Naive B cell (primary cell): ENCODE data around the gene ISM2. TPM values are rescaled to one million over a fixed set of nuclear protein-coding genes. Genes with fewer than 3 reads are reported as not detected.
A peak's percentile ranks its signal among the peaks of the same experiment; 100 is the strongest.

Experiments used
- ATAC-seq, 2 donors: fragments of 150-1000 bp; cut with Tn5 transposase; 2 replicates each; pipeline ENCODE4 v1.10.0; 2021; ENCODE audit warnings: low read depth in 2 of 2, mild to moderate bottlenecking in 2 of 2, moderate library complexity in 2 of 2
- DNase-seq: peaks from one replicate; pipeline ENCODE4 v3.0.0; 2022
- H3K27ac Mint-ChIP-seq, 6 donors: one replicate each; pipeline ENCODE4 v1.8.0; 2020 to 2022; ENCODE audit warnings: mild to moderate bottlenecking in 6 of 6, mixed read lengths in 6 of 6, moderate library complexity in 5 of 6, inconsistent platforms in 2 of 6
- H3K27me3 Mint-ChIP-seq, 3 donors: one replicate each; pipeline ENCODE4 v1.8.0; 2021 to 2022; ENCODE audit warnings: mixed read lengths in 3 of 3, mild to moderate bottlenecking in 1 of 3
- H3K36me3 Mint-ChIP-seq, 2 donors: one replicate each; pipeline ENCODE4 v1.8.0; 2020 to 2022; ENCODE audit warnings: mixed read lengths in 2 of 2, inconsistent platforms in 1 of 2, mild to moderate bottlenecking in 1 of 2
- H3K4me1 Mint-ChIP-seq, 3 donors: one replicate each; pipeline ENCODE4 v1.8.0; 2020 to 2022; ENCODE audit warnings: mixed read lengths in 3 of 3, inconsistent platforms in 1 of 3, mild to moderate bottlenecking in 1 of 3, moderate library complexity in 1 of 3
- H3K4me3 Mint-ChIP-seq, 8 donors: one replicate each; pipeline ENCODE4 v1.8.0; 2020 to 2022; ENCODE audit warnings: mild to moderate bottlenecking in 8 of 8, mixed read lengths in 8 of 8, moderate library complexity in 8 of 8, inconsistent platforms in 2 of 8
- H3K9me3 Mint-ChIP-seq, 7 donors: one replicate each; pipeline ENCODE4 v1.8.0; 2020 to 2022; ENCODE audit warnings: mixed read lengths in 7 of 7, mild to moderate bottlenecking in 5 of 7, inconsistent platforms in 2 of 7, moderate library complexity in 1 of 7
- polyA plus RNA-seq, 6 donors: library from polyadenylated mRNA; unstranded; fragments of 300-500 nt; fragmentation: Illumina TruSeq; gene quantifications; one replicate each; pipeline ENCODE4 v1.2.3, GENCODE V29; 2021; ENCODE audit warnings: low read depth in 6 of 6

Gene ISM2
- polyA plus RNA-seq, 6 donors from 2014 or later: 0.57 TPM; not detected in 5

- DNase-seq (no peak), ATAC-seq (no peak)
- no peaks in the 10 kb centered on the region for H3K4me1 Mint-ChIP-seq
- H3K36me3 Mint-ChIP-seq: peaks cover 34 to 50% of the 10 kb centered on the region in 2 donors
- H3K27me3 Mint-ChIP-seq: no peaks in the 10 kb centered on the region
- no peak overlapping the region for H3K4me3 Mint-ChIP-seq
- H3K9me3 Mint-ChIP-seq: no peaks in the 10 kb centered on the region
- H3K27ac Mint-ChIP-seq: no peak overlapping the region
Measured at GRCh38 chr14:77438596-77438995, 60.0 kb downstream of the ISM2 start.

GRCh38 chr14:77436042-77436441, 62.6 kb downstream of the ISM2 start:
- Mint-ChIP-seq H3K4me3 (no peak overlapping the region), H3K27me3 (no peaks in the 10 kb centered on the region), H3K36me3 (peaks cover 32 to 40% of the 10 kb centered on the region in 2 donors), H3K27ac (no peak overlapping the region), H3K9me3 (no peaks in the 10 kb centered on the region), H3K4me1 (no peaks in the 10 kb centered on the region)
- no peak for DNase-seq
- no peak for ATAC-seq

GRCh38 chr14:77426396-77426795, 72.2 kb downstream of the ISM2 start:
- Mint-ChIP-seq H3K27ac (peak overlapping the region in 2 of 6 donors; percentile 2 to 49), H3K9me3 (peaks cover 0 to 2% (median 0%) of the 10 kb centered on the region in 7 donors), H3K36me3 (peaks cover 59 to 71% of the 10 kb centered on the region in 2 donors), H3K4me1 (no peaks in the 10 kb centered on the region), H3K27me3 (no peaks in the 10 kb centered on the region), H3K4me3 (no peak overlapping the region)
- DNase-seq: no peak
- ATAC-seq: no peak

GRCh38 chr14:77424862-77425261, 73.8 kb downstream of the ISM2 start:
- H3K36me3 Mint-ChIP-seq: peaks cover 63 to 76% of the 10 kb centered on the region in 2 donors
- DNase-seq: no peak
- no peaks in the 10 kb centered on the region for H3K27me3 Mint-ChIP-seq
- no peak overlapping the region for H3K4me3 Mint-ChIP-seq
- no peaks in the 10 kb centered on the region for H3K4me1 Mint-ChIP-seq
- no peak for ATAC-seq
- H3K9me3 Mint-ChIP-seq: peaks cover 4 to 17% (median 9%) of the 10 kb centered on the region in 7 donors
- H3K27ac Mint-ChIP-seq: peak overlapping the region in 1 of 6 donors; percentile 29

Other genes with a start within 250 kb of the ISM2 start
- gene NGB, start 227.6 kb downstream of the ISM2 start, polyA plus RNA-seq: not detected
- 1 to 10 TPM in 5 of 6 donors, under 1 TPM in 1; 0.94 to 4.1 (median 3.0) TPM for gene POMT2, start 177.9 kb downstream of the ISM2 start, polyA plus RNA-seq
- 10 to 100 TPM; 11.4 to 30.9 (median 17.9) TPM for gene GSTZ1, start 177.8 kb downstream of the ISM2 start, polyA plus RNA-seq
- gene TMED8, start 121.7 kb downstream of the ISM2 start, polyA plus RNA-seq: 10 to 100 TPM in 5 of 6 donors, 1 to 10 TPM in 1; 2.3 to 25.0 (median 21.6) TPM
- gene SAMD15, start 121.4 kb downstream of the ISM2 start, polyA plus RNA-seq: under 1 TPM in 2 of 6 donors, not detected in 4; 0.12 to 0.22 TPM
- gene NOXRED1, start 75.3 kb downstream of the ISM2 start, polyA plus RNA-seq: under 1 TPM in 1 of 6 donors, not detected in 5; 0.23 TPM
- gene VIPAS39, start 41.2 kb downstream of the ISM2 start, polyA plus RNA-seq: 10 to 100 TPM in 2 of 6 donors, 1 to 10 TPM in 4; 8.6 to 13.9 (median 9.7) TPM
- gene AHSA1, start 40.7 kb downstream of the ISM2 start, polyA plus RNA-seq: 100 to 1,000 TPM in 3 of 6 donors, 10 to 100 TPM in 3; 81.8 to 127 (median 104) TPM
- gene SPTLC2, start 117.8 kb upstream of the ISM2 start, polyA plus RNA-seq: 10 to 100 TPM in 5 of 6 donors, 1 to 10 TPM in 1; 2.1 to 37.2 (median 32.8) TPM
- gene ALKBH1, start 209.2 kb upstream of the ISM2 start, polyA plus RNA-seq: 10 to 100 TPM in 3 of 6 donors, 1 to 10 TPM in 3; 5.9 to 11.4 (median 9.5) TPM
- 100 to 1,000 TPM; 199 to 247 (median 239) TPM for gene SLIRP, start 209.3 kb upstream of the ISM2 start, polyA plus RNA-seq